Left ventricle myocardium inferior (tissue), 1 donor: ENCODE results near the gene ASCC3. TPM values are rescaled to one million over a fixed set of nuclear protein-coding genes. Genes with fewer than 3 reads are reported as not detected.

ENCODE experiments used
- DNase-seq: peaks from one replicate; pipeline ENCODE4 v3.0.0-alpha.2; 2020
- H3K27ac ChIP-seq: fragments of 200-600 bp; replicated peaks from 2 replicates; pipeline ENCODE4 v1.8.0; 2021
- H3K27me3 ChIP-seq: fragments of 200-600 bp; 2 replicates; pipeline ENCODE4 v1.8.0; 2021; ENCODE audit warnings: low read depth
- H3K36me3 ChIP-seq: fragments of 200-600 bp; 2 replicates; pipeline ENCODE4 v1.8.0; 2021
- H3K4me1 ChIP-seq: fragments of 200-600 bp; 2 replicates; pipeline ENCODE4 v1.8.0; 2021
- H3K4me3 ChIP-seq: fragments of 200-600 bp; 2 replicates; pipeline ENCODE4 v1.8.0; 2021; ENCODE audit warnings: mild to moderate bottlenecking, moderate library complexity
- H3K9me3 ChIP-seq: fragments of 200-600 bp; replicated peaks from 2 replicates; pipeline ENCODE4 v1.8.0; 2021
- intact Hi-C: fragments of 100-400 bp; cut with micrococcal nuclease; formaldehyde crosslinking; loops from one replicate; pipeline ENCODE4 v1.11.0; 2022
- total RNA-seq: library from RNA; stranded (reverse); fragmentation: NEBNext Ultra II Directional; extraction: Animal tissue kit (Norgen Biotek cat#: 25700); gene quantifications from one replicate; pipeline ENCODE4 v1.2.1, GENCODE V29; 2021
- TF ChIP-seq, protein P1 (sequence below): fragments of 200-600 bp; IDR thresholded peaks from 2 replicates; pipeline ENCODE4 v1.8.0; 2021; ENCODE audit warnings: antibody characterized with exemption, mild to moderate bottlenecking, borderline replicate concordance
- donor health status: DM: no; HTN: yes; CAD: no; lungs with severe emphysema.

Gene ASCC3
- total RNA-seq, 1 donor from 2014 or later, result 16.7 TPM

- DNase-seq, result no peak
- Histone ChIP-seq H3K36me3 (no peaks in the 10 kb centered on the region), H3K9me3 (no peaks in the 10 kb centered on the region), H3K27ac (no peak overlapping the region), H3K4me3 (no peak overlapping the region), H3K4me1 (no peaks in the 10 kb centered on the region), H3K27me3 (no peaks in the 10 kb centered on the region)
- TF ChIP-seq, protein P1, sequence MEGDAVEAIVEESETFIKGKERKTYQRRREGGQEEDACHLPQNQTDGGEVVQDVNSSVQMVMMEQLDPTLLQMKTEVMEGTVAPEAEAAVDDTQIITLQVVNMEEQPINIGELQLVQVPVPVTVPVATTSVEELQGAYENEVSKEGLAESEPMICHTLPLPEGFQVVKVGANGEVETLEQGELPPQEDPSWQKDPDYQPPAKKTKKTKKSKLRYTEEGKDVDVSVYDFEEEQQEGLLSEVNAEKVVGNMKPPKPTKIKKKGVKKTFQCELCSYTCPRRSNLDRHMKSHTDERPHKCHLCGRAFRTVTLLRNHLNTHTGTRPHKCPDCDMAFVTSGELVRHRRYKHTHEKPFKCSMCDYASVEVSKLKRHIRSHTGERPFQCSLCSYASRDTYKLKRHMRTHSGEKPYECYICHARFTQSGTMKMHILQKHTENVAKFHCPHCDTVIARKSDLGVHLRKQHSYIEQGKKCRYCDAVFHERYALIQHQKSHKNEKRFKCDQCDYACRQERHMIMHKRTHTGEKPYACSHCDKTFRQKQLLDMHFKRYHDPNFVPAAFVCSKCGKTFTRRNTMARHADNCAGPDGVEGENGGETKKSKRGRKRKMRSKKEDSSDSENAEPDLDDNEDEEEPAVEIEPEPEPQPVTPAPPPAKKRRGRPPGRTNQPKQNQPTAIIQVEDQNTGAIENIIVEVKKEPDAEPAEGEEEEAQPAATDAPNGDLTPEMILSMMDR, result no peak
- intact Hi-C loops, result no loop called here
These were observed 321.3 kb downstream of the ASCC3 start for GRCh38 chr6:100559859-100560258.

GRCh38 chr6:100554228-100554627 lies 326.9 kb downstream of the ASCC3 start:
- intact Hi-C loops, result no loop called here

GRCh38 chr6:100553243-100553642 lies 327.9 kb downstream of the ASCC3 start:
- H3K27me3 ChIP-seq, result no peaks in the 10 kb centered on the region
- TF ChIP-seq, protein P1, result no peak
- no peak overlapping the region for H3K4me3 ChIP-seq
- intact Hi-C loops, result no loop called here
- no peaks in the 10 kb centered on the region for H3K9me3 ChIP-seq
- no peaks in the 10 kb centered on the region for H3K36me3 ChIP-seq
- DNase-seq, result no peak
- H3K4me1 ChIP-seq, result no peaks in the 10 kb centered on the region
- no peak overlapping the region for H3K27ac ChIP-seq

More at GRCh38 chr6:100554228-100554627, 326.9 kb downstream of the ASCC3 start:
- DNase-seq, result no peak
- no peaks in the 10 kb centered on the region for H3K27me3 ChIP-seq
- H3K4me1 ChIP-seq, result no peaks in the 10 kb centered on the region
- H3K36me3 ChIP-seq, result no peaks in the 10 kb centered on the region
- TF ChIP-seq, protein P1, result no peak
- H3K4me3 ChIP-seq, result no peak overlapping the region
- H3K9me3 ChIP-seq, result no peaks in the 10 kb centered on the region
- no peak overlapping the region for H3K27ac ChIP-seq

DNA sequence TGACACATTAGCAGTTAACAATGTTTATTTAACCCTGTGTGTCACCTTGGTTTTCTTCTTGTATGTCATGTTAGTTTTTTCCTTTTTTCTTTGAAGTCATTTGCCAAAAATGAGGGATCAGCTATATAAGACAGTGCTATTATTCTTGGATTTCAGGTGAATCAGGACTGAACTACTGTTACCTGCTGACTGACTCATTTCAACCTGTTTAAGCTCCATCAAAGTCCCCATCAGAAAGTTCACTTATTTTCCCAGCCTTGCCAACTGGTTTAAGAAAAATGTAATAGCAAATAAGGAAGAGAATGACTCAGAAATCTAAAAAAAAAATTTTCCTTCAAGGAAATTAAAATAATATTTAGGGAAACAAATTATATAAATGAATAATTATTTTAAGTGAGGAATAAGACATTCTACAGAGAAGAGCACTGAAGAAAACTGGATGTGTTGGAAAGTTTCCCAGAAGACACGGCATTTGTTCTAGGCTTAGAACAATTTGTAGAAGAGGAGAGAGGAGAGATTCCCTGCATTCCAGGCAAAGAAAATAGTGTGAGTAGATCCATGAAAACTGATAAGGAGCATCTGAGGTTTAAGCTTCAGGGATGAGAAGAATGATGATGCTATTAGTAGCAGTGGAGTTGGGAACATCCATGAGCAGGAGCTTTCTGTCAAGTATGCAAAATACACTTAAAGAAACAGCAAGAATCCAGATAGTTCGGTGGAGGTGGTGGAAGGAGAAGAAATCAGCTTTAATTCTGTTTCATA lies 331.5 kb downstream of the ASCC3 start:
- Histone ChIP-seq H3K9me3 (no peaks in the 10 kb centered on the region), H3K4me3 (no peak overlapping the region), H3K27ac (no peak overlapping the region), H3K4me1 (no peaks in the 10 kb centered on the region), H3K36me3 (no peaks in the 10 kb centered on the region), H3K27me3 (no peaks in the 10 kb centered on the region)
- TF ChIP-seq, protein P1, result no peak
- intact Hi-C loops, result no loop called here
- no peak for DNase-seq

DNA sequence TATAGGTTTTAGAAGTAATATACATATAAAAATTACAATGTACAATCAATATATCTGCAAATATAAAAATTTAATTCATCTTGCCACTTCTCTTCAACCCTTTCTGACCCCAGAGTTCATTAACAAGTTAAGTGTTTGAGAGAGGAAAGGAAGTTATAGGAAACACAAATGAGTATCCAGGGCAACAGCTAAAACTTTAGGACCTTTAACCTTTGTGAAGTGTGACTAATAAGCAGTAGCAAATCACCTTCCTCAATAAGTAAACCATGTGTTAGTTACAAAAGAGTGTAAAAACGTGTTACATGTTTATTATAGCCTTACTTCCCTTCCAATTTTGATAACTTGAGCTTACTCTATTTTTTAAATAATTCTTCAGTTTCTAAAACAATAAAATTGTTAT lies 343.0 kb downstream of the ASCC3 start:
- H3K4me1 ChIP-seq, result no peaks in the 10 kb centered on the region
- H3K36me3 ChIP-seq, result peaks cover 40% of the 10 kb centered on the region
- no peaks in the 10 kb centered on the region for H3K27me3 ChIP-seq
- DNase-seq, result no peak
- H3K27ac ChIP-seq, result no peak overlapping the region
- H3K9me3 ChIP-seq, result peaks cover 10% of the 10 kb centered on the region
- H3K4me3 ChIP-seq, result no peak overlapping the region
- TF ChIP-seq, protein P1, result no peak
- intact Hi-C loops, result no loop called here
